ENCODE results near the gene PDE4D.
"Not testable (repeated sequence)": the region's sequence is repeated elsewhere in the genome, so short reads cannot be mapped to it uniquely, and the experiment has no call there.

The PDE4D gene

DNA sequence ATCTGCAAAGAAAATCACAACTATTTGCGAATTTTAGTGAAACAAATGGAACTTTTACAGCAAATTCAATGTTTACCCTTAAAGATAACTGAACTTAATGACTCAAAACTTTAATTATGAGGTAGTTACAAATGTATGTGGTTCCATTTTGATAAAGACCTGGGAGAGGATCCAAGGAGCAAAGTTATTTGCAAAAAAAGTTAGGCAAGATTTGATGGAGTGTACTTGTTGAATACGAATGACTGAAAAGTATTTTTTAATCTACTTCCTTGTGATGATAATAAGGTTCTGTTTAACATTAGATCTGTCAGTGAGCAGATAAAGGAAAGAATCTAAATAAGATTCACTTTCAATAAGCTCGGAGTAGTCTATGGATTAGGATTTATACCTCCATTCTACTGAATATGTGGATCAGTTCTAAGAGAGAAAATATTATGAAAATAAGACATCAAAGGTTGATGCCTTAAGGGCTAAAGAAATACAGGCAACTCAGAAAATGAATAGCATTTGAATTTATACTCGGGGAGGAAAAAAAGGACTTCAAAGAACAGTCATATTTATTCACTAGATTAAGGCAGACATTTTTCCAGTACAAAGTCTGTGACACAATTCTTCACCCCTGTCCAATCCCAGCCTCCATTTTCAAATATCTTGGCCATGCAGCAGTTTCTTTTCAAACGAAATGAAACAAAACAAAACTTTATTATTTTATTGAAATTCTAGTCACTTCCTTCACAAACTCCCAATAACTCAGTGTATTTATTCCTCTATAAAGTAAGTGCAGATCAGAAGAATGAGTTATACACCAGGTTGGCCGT lies 199.8 kb downstream of the PDE4D start:
- DNase-seq = no peak

GRCh38 chr5:59685793-59686192 lies 207.7 kb downstream of the PDE4D start:
- no peak for DNase-seq

- DNase-seq = no peak
Measured at GRCh38 chr5:59685191-59685530, 208.4 kb downstream of the PDE4D start.

DNA sequence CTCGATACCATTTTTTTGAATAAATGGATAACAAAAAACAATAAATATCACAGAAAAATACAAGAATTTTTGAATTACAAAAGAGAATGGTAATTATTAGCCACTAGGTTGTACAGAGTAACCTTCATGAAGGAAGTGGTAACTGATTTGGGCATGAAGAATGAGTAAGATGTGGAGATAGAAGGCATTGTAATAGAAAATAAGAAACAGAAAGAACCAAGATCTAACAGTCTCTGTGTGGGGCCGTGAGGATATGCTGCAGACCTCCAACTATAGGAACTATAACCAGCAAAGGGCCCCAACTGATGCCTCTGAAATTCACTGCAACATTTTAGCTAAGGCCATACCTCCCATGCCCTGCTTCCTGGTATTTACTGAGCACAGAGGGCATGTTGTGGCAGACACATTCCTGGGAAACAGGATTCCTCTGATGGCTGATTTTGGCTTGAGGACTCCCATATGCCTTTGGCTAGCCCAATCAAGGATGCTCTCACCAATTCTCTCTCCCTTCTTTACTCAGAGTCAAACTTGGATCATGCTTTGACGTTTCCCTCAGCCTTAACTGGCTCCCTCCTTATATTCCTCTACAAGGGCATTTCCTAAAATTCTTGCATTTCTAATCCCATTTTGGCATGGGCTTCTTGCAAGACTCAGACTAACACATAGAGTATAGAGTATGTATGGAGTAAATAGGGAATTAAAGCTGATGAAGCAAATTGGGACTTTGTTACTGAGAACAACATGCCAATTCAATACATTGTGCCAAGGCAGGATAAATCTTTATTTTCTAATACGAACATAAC lies 208.9 kb downstream of the PDE4D start:
- no peak for DNase-seq

DNA sequence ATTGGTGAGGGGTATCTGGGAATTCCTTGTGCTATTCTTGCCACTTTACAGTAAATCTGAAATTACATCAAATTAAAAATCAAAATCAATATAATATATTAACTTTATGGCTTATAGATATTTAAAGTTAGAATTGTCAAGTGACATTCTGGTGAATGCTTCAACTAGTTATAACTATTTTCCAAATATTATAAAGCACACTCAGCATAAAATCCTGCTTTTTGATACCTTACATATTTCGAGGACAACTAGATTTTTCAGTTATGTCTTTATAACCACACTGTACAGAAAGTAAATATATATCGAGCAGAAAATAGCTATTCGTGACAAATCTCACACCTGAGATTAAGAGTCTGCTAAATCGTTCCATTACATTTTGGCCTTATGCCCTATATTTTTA lies 210.2 kb downstream of the PDE4D start:
- no peak for DNase-seq

DNA sequence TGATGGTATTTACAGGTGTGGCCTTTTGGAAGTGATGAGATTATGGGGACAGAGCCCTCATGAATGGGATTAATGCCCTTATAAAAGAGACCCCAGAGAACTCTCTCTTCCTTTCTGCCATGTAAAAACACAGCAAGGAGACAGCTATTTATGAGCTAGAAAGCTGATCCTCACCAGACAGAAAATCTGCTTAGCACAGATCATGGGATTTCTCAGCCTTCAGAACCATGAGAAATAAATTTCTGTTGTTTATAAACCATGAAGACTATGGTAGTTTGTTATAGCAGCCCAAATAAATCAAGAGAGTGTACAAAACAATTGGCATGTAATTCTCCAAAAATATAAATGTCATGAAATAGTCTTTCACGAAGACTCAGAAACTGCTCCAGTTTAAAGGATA lies 211.0 kb downstream of the PDE4D start:
- DNase-seq = no peak

GRCh38 chr5:59678943-59679342 lies 214.6 kb downstream of the PDE4D start:
- no peak for DNase-seq

DNA sequence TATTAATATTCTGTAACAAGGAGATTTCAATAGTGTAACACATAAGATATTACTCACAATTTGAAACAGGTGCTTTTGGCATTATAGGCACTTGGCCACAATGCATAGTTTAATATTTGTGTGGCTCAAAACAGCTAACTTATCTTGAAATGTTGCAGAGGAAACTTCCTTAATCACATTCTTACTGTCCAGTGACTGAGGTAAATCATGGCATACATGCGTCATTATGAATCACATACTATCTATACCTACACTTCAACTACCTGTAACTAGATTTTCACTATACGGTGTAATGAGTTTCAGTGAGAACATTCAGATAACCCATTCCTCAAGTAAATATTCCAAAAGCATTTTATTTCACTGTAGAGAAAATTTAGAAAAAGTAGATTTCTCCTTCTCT lies 218.8 kb downstream of the PDE4D start:
- DNase-seq = no peak

- DNase-seq = peak; percentile 0 to 22
Measured at GRCh38 chr5:59673438-59674058, 220.0 kb downstream of the PDE4D start.

DNA sequence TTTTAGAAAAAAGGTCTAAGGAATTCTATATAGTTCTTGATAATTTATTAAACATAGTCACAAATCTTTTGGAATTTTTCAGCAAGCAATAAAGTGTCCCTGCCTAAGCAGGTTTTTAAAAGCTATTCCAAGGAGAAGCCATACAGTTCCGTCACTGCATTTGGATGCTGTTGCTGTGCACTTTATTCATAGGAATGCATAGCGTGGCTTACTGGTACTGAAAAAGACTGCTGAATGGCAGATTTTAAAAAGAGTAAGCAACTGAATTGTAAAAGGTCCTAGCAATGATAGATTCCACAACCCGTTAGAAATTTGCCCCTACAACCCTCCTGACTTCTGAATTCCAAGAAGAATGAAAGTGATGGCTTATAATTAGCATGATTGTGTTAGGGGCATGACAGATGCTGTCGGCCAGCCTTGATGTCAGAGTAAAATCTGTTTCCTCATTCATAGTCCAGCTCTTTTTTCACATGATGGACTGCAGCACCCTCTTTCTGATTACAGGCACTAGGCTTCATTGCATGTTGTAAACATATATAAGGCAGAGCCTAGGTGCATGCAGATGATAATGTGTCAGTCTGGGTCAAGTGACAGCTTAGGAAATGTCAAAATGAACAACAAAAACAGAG lies 227.0 kb downstream of the PDE4D start:
- no peak for DNase-seq

DNA sequence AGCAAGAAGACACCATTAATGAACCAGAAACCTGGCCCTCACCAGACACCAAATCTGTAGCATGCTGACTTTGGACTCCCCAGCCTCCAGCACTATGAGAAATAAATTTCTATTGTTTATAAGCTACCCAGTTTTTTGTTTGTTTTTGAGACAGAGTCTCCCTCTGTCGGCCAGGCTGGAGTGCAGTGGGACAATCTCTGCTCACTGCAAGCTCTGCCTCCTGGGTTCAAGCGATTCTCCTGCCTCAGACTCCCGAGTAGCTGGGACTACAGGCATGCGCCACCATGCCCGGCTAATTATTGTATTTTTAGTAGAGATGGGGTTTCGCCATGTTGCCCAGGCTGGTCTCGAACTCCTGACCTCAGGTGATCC lies 227.7 kb downstream of the PDE4D start:
- not testable (repeated sequence) for DNase-seq

DNA sequence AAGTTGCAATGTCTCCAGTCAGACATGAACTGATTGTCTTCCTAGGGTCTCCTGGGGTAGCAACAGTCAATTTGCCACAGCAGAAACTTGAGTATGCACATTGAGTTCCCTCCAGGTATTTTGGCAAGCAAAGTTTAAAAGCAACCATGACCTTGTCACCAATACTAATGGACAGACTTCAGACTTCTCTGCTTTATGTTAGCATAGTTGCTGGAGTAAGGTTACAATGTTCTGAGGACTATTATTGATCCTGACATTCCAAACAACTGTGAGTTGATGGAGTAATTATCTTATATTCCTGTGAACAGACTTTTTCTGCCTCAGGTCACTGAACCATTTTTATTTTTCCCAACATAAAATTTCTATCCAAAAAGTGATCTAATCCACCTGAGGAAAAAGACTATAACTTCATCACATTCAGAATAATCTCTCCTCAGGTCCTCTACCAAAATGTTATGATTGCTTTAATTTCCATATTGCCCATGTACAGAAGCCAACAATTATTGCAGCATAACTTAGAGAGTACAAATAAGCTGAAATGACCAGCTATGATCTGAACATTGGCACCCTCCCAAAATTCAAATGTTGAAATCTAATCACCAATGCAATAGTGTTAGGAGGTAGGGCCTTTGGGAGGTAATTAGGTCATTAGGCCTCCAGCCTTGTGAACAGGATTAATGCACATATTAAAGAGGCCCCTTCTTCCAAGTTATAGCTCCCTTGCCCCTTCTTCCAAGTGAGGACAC lies 228.3 kb downstream of the PDE4D start:
- no peak for DNase-seq

- DNase-seq = no peak
Measured at GRCh38 chr5:59661954-59662615, 231.4 kb downstream of the PDE4D start.

GRCh38 chr5:59661311-59661710 lies 232.2 kb downstream of the PDE4D start:
- DNase-seq = no peak

DNA sequence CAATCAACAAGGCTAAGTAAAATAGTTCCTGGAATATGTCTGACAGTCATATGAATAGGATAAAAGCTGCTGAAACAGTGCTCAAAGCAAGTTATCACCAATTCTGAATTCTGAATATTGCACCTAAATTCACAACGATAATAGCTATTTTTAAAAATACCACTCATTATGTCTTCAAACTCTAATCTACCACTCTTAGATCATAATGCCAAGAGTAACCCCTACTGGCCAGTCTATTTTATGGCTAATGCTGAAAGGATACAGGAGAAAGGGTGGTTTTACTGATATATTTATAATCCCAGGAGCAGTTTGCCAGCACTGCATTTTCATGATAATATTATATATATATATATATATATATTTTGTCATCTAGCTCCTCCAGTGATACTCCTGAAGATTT lies 232.8 kb downstream of the PDE4D start:
- DNase-seq = no peak

GRCh38 chr5:59656351-59657254 lies 236.9 kb downstream of the PDE4D start:
- no peak for DNase-seq

- no peak for DNase-seq
Measured at GRCh38 chr5:59655693-59656309, 237.7 kb downstream of the PDE4D start.

GRCh38 chr5:59654691-59655090 lies 238.8 kb downstream of the PDE4D start:
- DNase-seq = no peak

- DNase-seq = no peak
Measured at GRCh38 chr5:59652449-59652848, 241.1 kb downstream of the PDE4D start.
